Posterior cingulate gyrus (tissue), 11 donors: ENCODE results near the gene CCDC187.
"Not testable (repeated sequence)": the region's sequence is repeated elsewhere in the genome, so short reads cannot be mapped to it uniquely, and the experiment has no call there.

Experiments
- DNase-seq, 10 donors: peaks; one replicate each; pipeline versions ENCODE4 v3.0.0 to v3.0.0-alpha.2; 2020 to 2021; ENCODE audit warnings: mixed read lengths in 3 of 10
- intact Hi-C: fragments of 100-400 bp; cut with DNase I; formaldehyde crosslinking; loops from one replicate; pipeline ENCODE4 v1.15.1; 2023

CCDC187 gene

DNA sequence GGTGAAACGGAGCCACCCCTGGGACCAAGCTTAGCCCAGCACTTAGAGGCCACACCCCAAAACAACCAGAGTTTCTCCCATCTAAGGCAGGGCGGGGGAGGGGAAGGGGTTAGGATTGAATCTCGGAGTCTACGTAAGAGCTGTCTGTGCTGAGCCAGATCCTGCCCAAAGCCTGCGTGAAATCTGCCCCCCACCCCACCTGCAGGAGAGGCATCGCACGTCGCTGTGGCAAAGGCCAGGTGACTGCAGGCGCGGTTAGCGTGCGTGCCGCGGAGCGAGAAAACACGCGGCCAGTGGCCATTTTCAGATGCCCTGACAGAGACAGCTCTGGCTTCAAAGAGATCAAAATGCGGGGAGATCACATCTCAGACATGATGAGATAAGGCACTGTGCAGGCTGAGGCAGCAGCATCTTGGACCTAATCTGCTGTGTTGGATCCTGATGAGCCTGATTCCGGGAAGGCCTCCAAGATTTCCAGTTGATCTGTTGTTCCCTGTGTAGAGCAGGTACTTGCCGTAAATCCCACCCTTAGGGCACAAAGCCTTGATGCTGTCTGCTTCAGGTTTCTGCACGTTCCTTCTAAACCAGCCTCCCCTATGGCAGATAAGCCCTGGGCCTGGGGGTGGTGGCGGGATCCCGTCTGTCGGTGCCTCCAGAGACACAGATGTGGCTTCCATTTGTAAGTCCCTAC is 55.8 kb downstream of the CCDC187 start:
- intact Hi-C loops, result no loop called here
- DNase-seq, result no peak

DNA sequence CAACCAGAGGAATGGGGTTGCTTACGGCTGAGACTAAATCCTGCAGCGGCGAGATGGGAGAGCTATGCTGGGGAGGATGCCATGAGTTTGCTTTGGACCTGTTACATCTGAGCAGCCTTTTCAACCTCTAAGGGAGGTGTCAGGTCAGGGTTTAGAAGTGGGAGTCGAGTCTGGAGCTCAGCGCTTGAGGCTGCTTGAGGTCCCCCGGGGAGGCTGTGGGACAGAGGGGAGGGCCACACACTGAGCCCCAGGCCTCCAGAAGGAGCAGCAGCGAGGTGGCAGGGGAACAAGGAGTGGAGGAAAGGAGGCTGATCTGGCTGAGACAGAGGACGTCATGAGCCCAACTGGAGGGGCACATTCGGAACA is 56.4 kb downstream of the CCDC187 start:
- DNase-seq, result no peak
- intact Hi-C loops, result no loop called here

DNA sequence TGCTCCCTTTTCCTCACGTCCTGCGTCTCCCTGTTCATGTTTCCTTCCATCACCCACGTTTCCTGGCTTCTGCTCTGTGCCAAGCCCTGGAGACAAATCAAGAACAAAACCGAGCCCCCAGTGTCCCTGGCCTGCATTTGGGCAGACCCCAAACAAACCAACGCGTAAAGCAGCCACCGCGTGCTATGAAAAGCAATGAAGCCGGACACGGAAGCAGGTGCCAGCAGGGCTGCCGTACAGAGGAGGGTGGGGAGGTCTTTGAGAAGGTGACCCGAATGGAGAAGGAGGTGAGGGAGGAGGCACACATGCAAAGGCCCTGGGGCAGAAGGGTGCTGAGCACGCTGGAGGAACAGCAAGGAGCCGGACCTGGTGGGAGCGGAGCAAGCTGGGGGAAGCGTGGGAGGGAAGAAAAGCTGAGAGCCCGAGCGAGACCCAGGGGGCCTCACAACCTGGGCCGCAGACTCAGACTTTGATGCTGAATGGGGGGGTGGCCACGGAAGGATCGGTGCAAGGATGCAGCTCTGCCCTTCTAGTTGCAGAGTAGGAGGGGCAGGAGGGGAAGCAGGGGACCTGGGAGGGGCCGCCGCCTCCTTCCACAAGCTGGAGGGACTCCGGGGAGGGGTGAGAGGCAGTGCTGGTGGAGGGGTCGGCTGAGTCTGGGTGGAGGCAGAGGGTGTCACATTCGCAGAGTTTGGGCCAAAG is 56.9 kb downstream of the CCDC187 start:
- intact Hi-C loops, result no loop called here
- DNase-seq, result no peak

DNA sequence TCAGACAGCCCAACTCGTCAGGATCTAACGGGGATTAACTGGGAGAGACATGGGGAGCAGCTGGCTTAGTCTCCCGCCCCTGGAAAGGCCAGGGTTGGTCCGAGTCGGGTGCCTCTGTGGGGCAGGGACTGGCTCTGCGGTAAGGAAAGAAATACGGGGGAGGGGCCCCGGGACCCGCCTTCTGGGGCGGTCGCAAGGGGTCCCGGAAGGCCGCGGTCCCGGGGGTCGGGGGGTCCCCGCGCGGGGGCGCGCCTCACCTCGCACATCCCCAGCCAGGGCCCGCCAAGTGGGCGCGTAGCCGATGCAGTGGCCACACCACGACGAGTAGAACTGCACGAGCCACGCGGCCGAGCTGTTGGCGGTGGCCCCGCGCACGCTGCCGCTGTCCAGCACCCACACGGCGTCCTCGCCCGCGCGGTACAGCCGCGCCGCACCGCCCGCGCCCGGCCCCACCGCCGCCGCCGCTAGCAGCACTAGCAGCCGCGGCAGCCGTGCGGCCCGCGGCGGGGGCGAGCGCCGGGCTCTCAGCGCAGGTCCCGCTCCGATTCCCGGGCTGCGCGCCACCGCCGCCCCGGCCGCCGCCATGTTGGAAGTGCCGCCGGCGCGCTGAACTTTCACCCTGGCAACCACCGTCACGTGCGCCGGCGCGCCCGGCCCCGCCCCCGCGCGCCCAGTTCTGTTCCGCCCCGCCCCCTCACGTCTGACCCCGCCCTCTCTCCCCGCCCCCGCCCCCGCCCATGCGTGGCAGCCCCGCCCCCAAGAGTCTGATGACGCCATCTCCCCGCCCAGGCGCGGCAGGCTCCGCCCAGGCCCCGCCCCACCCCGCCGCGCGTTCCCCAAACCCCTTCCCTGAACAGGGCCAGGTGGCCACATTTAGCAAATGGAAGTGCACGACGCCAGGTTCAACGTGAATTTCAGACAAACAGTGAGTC is 58.4 kb downstream of the CCDC187 start, which contains the start of gene QSOX2:
QSOX2 (minus strand) TSS at position 594 of the 932 bp plus-strand sequence; CDS start at position 585, 9 bp downstream.
- DNase-seq, result peak; percentile 69 to 98 (median 82)
- intact Hi-C loops, result loop anchor here (1.0 kb wide), 1 partner anchor 22 kb away; no protein-coding TSS in a partner anchor

DNA sequence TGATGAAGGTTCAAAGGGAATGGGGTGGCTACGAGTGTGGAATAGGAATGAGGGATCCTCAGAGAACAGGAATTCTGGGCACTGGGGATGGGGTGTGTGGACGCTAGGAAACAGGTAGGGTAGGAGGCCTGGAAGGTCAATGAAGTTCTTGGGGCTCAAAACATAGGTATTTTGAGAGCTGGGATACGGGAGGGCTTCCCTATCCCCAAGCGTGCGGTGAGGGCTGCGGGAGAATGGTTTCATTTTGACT is 59.0 kb downstream of the CCDC187 start:
- intact Hi-C loops, result loop anchor here (1.0 kb wide), 1 partner anchor 22 kb away; no protein-coding TSS in a partner anchor
- no peak for DNase-seq

DNA sequence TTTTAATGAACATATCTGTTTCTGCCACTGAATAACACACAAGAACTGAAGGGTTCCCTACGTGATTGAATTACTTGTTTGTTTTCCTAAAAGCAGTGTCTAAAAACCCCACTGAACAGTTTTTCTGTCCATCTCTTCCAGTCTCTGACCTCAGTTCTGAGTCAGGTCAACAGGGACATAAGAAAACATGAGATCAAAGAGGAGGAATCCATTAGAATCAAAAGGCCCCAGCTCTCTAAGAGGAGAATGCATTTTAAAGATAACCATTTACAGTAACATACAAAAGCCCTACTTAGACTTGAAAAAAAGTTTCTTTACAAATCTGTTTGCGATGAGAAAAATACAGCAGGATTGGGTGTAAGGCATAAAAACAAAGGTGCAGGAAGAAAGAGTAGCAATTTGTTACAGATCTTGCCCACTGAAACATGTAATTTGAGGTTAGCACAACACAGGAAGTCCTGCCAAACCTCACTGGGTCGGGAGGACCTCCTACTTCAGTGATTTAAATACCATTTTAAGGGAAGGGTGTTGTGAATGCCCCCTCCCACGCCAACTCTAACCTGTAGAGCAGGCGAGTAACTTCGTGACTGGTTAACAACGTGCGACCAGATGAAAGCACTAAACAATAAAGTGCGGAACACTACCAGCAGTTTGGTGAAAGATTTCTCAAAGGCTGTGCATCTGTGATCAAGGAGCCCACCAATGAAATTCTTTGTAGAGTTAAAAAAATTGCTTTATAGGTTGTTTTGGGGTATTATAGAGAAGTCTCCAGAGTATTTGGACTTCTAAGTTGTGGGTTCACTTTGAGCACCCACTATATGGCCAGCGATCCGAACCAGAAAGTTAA is 59.5 kb downstream of the CCDC187 start:
- intact Hi-C loops, result no loop called here
- DNase-seq, result no peak

DNA sequence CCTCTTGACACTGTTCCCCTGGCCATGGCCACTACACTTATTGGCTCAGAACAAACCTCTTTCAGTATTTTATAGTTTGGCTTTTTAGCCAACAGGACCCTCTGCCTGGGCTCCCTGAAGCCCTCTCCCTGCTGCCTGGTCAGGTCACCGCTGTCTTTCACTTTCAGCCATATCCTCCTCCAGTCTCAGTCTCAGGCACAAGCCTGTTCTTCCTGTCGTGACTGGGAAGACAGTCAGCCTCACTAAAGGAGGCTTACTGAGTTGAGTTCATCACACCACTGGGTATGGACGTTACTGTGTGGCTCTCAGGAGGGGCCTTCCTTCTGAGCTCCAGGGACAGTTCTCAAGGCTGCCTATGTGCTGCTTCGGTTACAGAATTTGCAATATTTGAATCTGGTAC is 60.3 kb downstream of the CCDC187 start:
- DNase-seq, result no peak
- intact Hi-C loops, result no loop called here

DNA sequence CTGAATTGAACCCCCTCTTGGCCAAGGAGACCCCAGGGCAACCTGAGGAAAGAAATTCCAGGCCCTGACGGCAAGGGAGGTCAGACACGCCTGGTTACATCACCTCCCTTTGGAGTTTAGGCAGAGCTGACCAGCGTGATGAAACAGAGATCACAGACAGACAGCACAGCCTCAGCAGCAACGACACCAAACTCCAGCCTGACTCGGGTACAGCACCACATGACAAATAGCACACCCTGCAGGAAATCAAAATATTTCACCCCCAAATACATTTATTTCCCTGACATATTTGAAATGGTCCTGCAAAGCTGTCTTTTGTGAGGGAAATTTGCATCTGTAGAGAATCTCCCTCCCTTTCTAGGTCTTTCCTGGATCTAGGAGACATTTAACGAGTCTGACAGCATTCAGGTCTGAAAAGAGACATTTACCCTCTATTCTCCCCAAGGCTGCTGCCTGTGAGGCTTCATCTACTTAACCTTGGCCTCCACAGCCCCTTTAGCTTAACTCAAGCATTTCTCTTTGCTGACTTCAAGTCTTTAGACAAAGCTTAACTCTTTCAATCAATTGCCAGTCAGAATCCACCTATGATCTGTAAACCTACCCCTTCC is 60.9 kb downstream of the CCDC187 start:
- intact Hi-C loops, result no loop called here

DNA sequence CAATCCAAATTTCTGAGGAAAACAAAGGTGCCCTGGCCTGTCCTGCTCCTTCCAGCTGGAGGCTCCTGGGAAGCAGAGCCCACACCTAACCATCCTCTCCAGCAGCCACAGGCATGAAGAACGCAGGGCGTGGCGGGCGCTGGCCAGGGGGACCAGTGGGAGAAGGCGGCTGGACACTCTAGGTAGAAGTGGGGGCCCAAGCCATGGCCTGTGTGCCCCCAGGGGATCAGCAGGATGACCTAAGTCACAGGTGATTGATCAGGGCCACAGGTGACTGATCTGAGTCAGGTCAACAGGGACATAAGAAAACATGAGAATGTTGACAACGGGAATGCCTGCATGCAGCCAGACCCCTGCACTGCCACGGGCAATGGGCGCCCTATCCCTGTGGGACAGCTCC is 61.6 kb downstream of the CCDC187 start:
- no peak for DNase-seq
- intact Hi-C loops, result no loop called here

More for the DNA sequence above, 60.9 kb downstream of the CCDC187 start:
- DNase-seq, result no peak

DNA sequence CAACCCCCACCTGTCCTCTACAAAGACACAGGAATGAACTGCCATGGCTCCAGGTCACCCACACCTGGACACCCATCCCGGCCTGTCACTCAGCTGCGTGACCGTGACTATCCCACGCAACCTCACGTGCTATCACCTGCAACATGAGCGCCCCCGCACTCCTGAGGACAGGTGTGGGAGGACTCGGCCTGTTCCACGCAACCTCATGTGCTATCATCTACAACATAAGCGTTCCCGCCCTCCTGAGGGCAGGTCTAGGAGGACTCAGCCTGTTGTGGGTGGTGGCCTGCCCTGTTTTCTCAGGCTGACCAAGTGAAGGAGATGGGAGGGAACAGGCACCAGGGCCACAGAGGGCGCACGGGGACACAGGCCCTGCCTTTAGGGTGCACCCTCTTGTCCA is 62.4 kb downstream of the CCDC187 start:
- DNase-seq, result no peak
- intact Hi-C loops, result no loop called here

DNA sequence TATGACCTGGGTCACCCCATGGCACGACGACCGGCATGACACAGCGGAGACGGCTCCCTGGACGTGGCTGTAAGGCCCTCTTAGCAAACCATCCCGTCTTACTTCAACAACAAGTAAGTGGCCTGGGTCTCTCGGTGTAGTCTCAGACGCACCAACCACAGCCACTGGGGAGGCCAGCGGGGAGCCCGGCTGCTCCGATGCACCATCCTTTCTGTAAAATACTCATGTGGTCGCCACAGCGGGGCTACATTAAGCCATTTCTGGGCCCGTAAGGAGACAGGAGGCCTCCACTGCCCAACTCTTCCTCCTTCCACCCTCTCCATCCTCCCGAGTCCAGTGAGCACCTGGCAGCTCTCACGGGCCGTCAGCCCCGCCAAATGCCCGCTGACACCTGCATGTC is 63.0 kb downstream of the CCDC187 start:
- intact Hi-C loops, result no loop called here
- DNase-seq, result no peak

DNA sequence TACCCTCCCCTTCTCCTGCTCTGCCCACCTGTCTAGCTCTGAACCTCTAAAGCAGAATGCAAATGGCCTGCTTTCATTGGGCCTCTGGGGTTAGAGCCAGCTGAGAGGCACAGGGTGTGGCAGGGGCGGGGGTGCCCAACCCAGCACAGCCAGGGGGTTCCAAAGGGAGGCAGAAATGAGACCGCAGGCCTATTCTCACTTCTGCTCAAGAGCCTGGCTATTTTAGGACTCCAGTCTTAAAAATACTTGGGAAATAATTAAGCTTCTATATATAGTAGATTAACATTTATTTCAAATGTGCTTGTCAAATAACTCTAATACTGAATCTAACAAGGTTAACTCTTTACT is 63.9 kb downstream of the CCDC187 start:
- no peak for DNase-seq
- intact Hi-C loops, result no loop called here

DNA sequence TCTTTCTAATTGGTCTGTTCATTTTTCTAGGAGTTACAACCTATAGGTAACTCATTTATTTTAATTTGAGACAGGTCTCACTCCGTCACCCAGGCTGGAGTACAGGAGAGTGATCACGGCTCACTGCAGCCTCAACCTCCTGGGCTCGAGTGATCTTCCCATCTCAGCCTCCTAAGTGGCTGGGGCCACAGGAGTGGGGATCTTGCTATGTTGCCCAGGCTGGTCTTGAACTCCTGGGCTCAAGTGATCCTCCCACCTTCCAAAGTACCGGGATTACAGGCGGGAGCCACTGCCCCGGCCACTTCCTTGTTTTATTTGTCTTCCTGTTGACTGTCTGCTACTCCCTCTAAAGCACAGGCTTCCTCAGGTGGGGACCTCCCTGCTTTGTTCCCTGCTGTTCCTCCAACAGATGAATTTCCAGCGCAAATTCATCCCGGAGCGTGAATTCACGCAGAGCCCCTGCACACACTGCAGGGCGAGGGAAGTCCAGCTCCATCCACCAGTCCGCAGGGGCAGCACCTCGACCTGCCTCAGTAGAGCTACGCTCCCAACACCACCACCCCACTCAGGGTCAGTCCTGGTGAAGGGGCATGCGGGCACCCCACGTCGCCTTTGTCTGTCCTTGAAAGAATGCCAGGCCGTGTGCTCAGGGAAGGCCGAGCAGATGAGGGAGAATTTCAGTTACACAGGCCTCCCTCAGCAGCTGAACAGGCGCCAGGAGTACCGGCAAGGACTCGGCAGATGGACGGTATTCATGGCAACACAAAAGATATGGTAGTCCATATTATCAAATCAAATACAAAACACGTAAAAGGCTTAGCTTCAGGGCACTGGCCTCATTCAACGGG is 64.5 kb downstream of the CCDC187 start:
- intact Hi-C loops, result no loop called here
- no peak for DNase-seq

DNA sequence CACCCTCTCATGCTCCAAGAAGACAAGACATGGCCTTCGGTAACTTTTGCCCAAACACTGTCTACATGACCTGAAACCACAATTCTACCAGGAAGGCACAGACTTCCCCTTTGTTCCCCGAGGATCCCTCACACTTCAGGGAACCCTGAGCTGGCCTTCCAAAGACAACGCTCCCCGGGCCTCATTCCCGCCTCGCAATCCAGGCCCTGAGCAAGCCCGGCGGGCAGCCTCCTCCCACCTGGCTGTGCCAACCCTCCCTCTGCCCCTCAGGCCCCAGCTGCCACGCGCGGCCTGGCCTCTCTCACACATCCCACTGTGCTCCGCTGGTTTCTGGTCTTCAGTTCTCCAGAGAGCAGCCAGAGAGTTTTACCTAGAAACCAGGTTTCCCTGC is 65.6 kb downstream of the CCDC187 start:
- no peak for DNase-seq
- intact Hi-C loops, result no loop called here

DNA sequence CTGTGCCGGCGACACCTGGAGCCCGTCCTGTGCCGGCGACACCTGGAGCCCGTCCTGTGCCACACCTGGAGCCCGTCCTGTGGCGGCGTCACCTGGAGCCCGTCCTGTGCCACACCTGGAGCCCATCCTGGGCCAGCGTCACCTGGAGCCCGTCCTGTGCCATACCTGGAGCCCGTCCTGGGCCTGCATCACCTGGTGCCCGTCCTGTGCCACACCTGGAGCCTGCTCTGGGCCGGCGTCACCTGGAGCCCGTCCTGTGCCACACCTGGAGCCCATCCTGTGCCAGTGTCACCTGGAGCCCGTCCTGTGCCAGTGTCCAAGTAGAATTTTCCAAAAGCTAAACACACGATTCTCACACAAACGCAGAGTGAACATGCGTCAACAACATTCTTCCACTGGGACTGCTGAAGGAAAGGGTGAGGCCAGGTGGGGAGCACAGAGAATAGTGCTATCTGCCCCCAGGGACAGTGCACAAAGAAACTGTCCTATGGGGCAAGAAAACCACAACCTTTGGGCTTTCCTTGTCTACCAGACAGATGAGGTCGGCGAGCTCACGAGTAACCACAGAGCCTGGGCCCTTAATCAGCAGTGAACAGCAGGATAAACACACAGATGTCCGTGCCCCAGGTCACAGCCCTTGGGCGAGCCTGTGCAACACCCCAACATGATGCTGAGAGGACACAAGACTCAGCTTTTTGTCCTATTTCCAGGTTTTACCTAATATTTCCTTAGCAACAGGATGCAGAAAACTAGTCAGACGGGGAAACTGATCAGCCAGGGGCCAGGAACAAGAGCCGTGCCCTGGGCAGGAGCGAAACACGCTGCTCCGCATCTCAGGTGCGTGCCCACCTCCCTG is 66.2 kb downstream of the CCDC187 start:
- intact Hi-C loops, result no loop called here
- no peak for DNase-seq

DNA sequence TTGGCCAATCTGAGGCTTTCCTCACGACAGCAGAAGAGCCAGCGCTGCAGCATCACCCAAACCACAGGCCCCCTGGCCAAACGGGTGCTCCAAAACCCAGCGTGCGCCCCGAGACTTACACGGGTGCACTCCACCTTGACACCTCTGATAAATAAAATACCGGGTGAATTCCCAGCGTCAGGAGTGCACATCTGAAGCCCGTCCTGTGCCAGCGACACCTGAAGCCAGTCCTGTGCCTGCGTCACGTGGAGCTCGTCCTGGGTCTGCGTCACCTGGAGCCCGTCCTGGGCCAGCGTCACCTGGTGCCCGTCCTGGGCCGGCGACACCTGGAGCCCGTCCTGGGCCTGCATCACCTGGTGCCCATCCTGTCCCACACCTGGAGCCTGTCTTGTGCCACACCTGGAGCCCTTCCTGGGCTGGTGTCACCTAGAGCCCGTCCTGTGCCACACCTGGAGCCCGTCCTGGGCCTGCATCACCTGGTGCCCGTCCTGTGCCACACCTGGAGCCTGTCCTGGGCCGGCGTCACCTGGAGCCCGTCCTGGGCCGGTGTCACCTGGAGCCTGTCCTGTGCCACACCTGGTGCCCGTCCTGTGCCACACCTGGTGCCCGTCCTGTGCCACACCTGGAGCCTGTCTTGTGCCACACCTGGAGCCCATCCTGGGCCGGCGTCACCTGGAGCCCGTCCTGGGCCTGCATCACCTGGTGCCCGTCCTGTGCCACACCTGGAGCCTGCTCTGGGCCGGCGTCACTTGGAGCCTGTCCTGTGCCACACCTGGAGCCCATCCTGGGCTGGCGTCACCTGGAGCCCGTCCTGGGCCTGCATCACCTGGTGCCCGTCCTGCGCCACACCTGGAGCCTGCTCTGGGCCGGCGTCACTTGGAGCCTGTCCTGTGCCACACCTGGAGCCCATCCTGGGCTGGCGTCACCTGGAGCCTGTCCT is 67.2 kb downstream of the CCDC187 start:
- DNase-seq, intact Hi-C loops: not testable (repeated sequence)
